ENCODE data around the gene CACNA2D3. TPM values are rescaled to one million over a fixed set of nuclear protein-coding genes. Genes with fewer than 3 reads are reported as not detected.

Gene CACNA2D3
- total and polyA plus RNA-seq, 4 donors = 0.72 to 2.4 (median 1.5) TPM

DNA sequence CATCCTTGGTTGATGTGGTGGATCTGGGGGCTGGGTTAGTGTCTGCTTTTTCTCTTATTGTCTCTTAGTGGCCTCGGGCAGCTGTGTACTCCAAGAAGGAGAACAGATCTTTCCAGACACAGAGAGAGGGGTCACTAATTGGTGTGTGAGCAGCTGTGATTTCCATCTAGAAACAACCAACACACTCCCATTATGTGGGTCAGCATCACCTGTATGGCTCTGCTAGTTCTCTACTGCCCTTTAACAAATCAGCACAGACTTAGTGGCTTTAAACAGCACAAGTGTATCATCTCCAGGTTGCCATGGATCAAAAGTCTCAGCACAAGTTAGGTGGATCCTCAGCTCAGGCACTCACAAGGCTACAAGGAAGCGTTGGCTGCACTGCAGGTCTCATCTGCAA lies 648.7 kb downstream of the CACNA2D3 start:
- Histone ChIP-seq H3K27ac (ENCODE audit: low read depth in 1 of 2, low read length in 2 of 2) (no peak overlapping the region), H3K4me3 (ENCODE audit: low read length in 2 of 2) (no peak overlapping the region), H3K36me3 (ENCODE audit: control insufficient read depth in 1 of 2, insufficient read depth in 2 of 2, low read length in 1 of 2) (no peaks in the 10 kb centered on the region), H3K9me3 (ENCODE audit: control insufficient read depth, low read length) (no peaks in the 10 kb centered on the region), H3K4me1 (ENCODE audit: control insufficient read depth in 1 of 2, insufficient read depth in 2 of 2, low read length in 2 of 2) (no peaks in the 10 kb centered on the region), H3K27me3 (ENCODE audit: control insufficient read depth in 1 of 2, insufficient read depth in 2 of 2, low read length in 1 of 2) (no peaks in the 10 kb centered on the region)
- intact Hi-C loops (cut with DNase I) = no loop called here
- no peak for DNase-seq
- no peak for ATAC-seq (ENCODE audit: low FRiP score)
- 88 to 89% methylated on average over 2 of the region's 2 CpGs for WGBS, 2 donors

GRCh38 chr3:54772051-54772450 lies 649.7 kb downstream of the CACNA2D3 start:
- H3K27me3 ChIP-seq (ENCODE audit: control insufficient read depth in 1 of 2, insufficient read depth in 2 of 2, low read length in 1 of 2) = no peaks in the 10 kb centered on the region
- intact Hi-C loops (cut with DNase I) = no loop called here
- no peaks in the 10 kb centered on the region for H3K4me1 ChIP-seq (ENCODE audit: control insufficient read depth in 1 of 2, insufficient read depth in 2 of 2, low read length in 2 of 2)
- 93 to 95% methylated on average over 2 of the region's 2 CpGs for WGBS, 2 donors
- no peak overlapping the region for H3K27ac ChIP-seq (ENCODE audit: low read depth in 1 of 2, low read length in 2 of 2)
- no peak for DNase-seq
- no peak overlapping the region for H3K4me3 ChIP-seq (ENCODE audit: low read length in 2 of 2)
- ATAC-seq (ENCODE audit: low FRiP score) = no peak
- no peaks in the 10 kb centered on the region for H3K36me3 ChIP-seq (ENCODE audit: control insufficient read depth in 1 of 2, insufficient read depth in 2 of 2, low read length in 1 of 2)
- H3K9me3 ChIP-seq (ENCODE audit: control insufficient read depth, low read length) = no peaks in the 10 kb centered on the region

DNA sequence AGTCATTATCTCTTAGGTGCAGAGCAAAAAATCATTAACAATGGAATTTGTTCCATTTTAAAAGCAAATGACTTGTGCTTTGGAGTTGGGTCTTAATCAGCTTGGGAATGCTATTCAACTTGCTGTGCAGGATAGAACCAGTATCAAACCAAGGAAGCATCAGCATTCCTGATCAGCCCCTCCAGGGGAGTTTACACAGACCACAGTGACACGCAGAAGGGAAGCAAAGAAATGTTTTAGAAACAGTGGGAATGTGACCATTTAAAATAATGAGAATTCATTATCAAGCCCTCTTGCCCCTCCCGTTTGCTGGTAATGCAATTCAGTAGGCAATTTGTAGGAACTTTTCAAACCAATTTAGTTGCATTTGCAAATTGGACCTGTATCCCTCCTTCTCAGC lies 650.4 kb downstream of the CACNA2D3 start:
- DNase-seq (no peak), ATAC-seq (ENCODE audit: low FRiP score) (no peak)
- intact Hi-C loops (cut with DNase I) = no loop called here
- no peaks in the 10 kb centered on the region for H3K9me3 ChIP-seq (ENCODE audit: control insufficient read depth, low read length)
- H3K27ac ChIP-seq (ENCODE audit: low read depth in 1 of 2, low read length in 2 of 2) = no peak overlapping the region
- no peaks in the 10 kb centered on the region for H3K36me3 ChIP-seq (ENCODE audit: control insufficient read depth in 1 of 2, insufficient read depth in 2 of 2, low read length in 1 of 2)
- 90 to 94% methylated on average over 2 of the region's 2 CpGs for WGBS, 2 donors
- H3K4me3 ChIP-seq (ENCODE audit: low read length in 2 of 2) = no peak overlapping the region
- no peaks in the 10 kb centered on the region for H3K27me3 ChIP-seq (ENCODE audit: control insufficient read depth in 1 of 2, insufficient read depth in 2 of 2, low read length in 1 of 2)
- no peaks in the 10 kb centered on the region for H3K4me1 ChIP-seq (ENCODE audit: control insufficient read depth in 1 of 2, insufficient read depth in 2 of 2, low read length in 2 of 2)

- H3K9me3 ChIP-seq (ENCODE audit: control insufficient read depth, low read length) = no peaks in the 10 kb centered on the region
- WGBS, 2 donors = 58 to 63% methylated on average over 4 of the region's 4 CpGs
- intact Hi-C loops (cut with DNase I) = no loop called here
- H3K36me3 ChIP-seq (ENCODE audit: control insufficient read depth in 1 of 2, insufficient read depth in 2 of 2, low read length in 1 of 2) = no peaks in the 10 kb centered on the region
- H3K4me3 ChIP-seq (ENCODE audit: low read length in 2 of 2) = no peak overlapping the region
- ATAC-seq (ENCODE audit: low FRiP score) (no peak), DNase-seq (no peak)
- no peaks in the 10 kb centered on the region for H3K4me1 ChIP-seq (ENCODE audit: control insufficient read depth in 1 of 2, insufficient read depth in 2 of 2, low read length in 2 of 2)
- no peak overlapping the region for H3K27ac ChIP-seq (ENCODE audit: low read depth in 1 of 2, low read length in 2 of 2)
- no peaks in the 10 kb centered on the region for H3K27me3 ChIP-seq (ENCODE audit: control insufficient read depth in 1 of 2, insufficient read depth in 2 of 2, low read length in 1 of 2)
Measured at GRCh38 chr3:54773271-54773670, 650.9 kb downstream of the CACNA2D3 start.

DNA sequence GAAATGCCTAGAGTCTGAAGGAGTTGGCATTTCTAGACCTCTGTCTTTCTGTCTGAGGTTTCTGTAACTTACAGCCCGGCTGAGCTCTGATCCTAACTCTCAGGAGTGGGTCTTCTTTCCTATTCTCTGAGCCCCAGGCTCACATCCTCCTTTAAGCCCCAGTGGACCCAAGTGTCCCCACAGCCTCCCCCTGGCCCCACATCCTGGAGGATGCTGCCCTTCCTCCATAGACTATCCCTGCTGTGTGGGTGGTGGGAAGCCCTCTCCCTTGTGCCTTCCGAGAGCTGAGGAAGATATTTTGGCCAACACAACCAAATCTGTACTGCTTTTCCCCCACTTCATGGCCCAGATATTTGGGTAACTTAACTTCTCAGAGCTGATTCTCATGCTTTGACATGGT lies 654.2 kb downstream of the CACNA2D3 start:
- 94 to 97% methylated on average over 2 of the region's 2 CpGs for WGBS, 2 donors
- intact Hi-C loops (cut with DNase I) = no loop called here
- Histone ChIP-seq H3K4me1 (ENCODE audit: control insufficient read depth in 1 of 2, insufficient read depth in 2 of 2, low read length in 2 of 2) (no peaks in the 10 kb centered on the region), H3K27ac (ENCODE audit: low read depth in 1 of 2, low read length in 2 of 2) (no peak overlapping the region), H3K27me3 (ENCODE audit: control insufficient read depth in 1 of 2, insufficient read depth in 2 of 2, low read length in 1 of 2) (no peaks in the 10 kb centered on the region), H3K36me3 (ENCODE audit: control insufficient read depth in 1 of 2, insufficient read depth in 2 of 2, low read length in 1 of 2) (no peaks in the 10 kb centered on the region), H3K4me3 (ENCODE audit: low read length in 2 of 2) (no peak overlapping the region), H3K9me3 (ENCODE audit: control insufficient read depth, low read length) (no peaks in the 10 kb centered on the region)
- DNase-seq = no peak
- ATAC-seq (ENCODE audit: low FRiP score) = no peak

DNA sequence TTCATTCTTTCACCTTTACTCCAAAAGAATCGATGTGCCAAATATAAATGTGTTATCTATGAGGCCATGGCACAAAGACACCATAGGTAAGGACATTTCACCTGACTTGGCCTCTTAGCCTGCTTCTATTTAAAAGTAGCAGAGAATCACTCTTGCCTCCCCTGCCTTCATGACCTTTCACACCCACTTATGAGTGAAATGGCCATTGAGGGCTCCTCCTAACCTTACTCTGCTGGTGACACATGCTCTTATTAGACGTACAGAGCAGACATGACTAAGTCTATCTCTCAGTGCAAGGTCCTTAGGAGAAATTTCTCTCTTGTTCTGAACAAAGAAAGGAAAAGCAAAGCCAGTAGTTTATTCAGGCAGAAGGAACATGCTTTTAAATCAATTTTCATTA lies 654.8 kb downstream of the CACNA2D3 start:
- DNase-seq (no peak), ATAC-seq (ENCODE audit: low FRiP score) (no peak)
- Histone ChIP-seq H3K4me3 (ENCODE audit: low read length in 2 of 2) (no peak overlapping the region), H3K36me3 (ENCODE audit: control insufficient read depth in 1 of 2, insufficient read depth in 2 of 2, low read length in 1 of 2) (no peaks in the 10 kb centered on the region), H3K27ac (ENCODE audit: low read depth in 1 of 2, low read length in 2 of 2) (no peak overlapping the region), H3K27me3 (ENCODE audit: control insufficient read depth in 1 of 2, insufficient read depth in 2 of 2, low read length in 1 of 2) (no peaks in the 10 kb centered on the region), H3K9me3 (ENCODE audit: control insufficient read depth, low read length) (no peaks in the 10 kb centered on the region), H3K4me1 (ENCODE audit: control insufficient read depth in 1 of 2, insufficient read depth in 2 of 2, low read length in 2 of 2) (no peaks in the 10 kb centered on the region)
- intact Hi-C loops (cut with DNase I) = no loop called here
- WGBS, 2 donors = 88% methylated on average over 2 of the region's 2 CpGs

DNA sequence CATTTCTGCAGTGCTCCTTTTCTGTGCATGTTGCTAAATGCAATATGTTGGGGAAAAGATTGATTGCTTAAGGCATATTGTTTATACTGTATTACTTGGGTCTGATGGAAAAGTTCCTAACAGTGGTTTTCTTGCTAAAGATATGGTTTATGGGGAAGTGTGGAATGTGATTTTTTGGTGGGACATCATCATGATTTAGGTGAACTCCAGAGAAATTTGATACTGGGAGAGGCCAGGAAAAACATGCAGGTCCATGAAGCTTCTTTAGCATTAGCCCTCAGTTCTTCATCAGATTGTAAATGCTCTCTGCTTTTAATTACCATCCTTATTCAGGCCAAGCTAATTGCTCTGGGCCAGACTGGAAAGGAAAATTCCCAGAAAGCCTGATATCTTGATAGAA lies 658.0 kb downstream of the CACNA2D3 start:
- H3K27me3 ChIP-seq (ENCODE audit: control insufficient read depth in 1 of 2, insufficient read depth in 2 of 2, low read length in 1 of 2) = no peaks in the 10 kb centered on the region
- no peaks in the 10 kb centered on the region for H3K9me3 ChIP-seq (ENCODE audit: control insufficient read depth, low read length)
- H3K4me3 ChIP-seq (ENCODE audit: low read length in 2 of 2) = no peak overlapping the region
- intact Hi-C loops (cut with DNase I) = no loop called here
- H3K4me1 ChIP-seq (ENCODE audit: control insufficient read depth in 1 of 2, insufficient read depth in 2 of 2, low read length in 2 of 2) = no peaks in the 10 kb centered on the region
- no peaks in the 10 kb centered on the region for H3K36me3 ChIP-seq (ENCODE audit: control insufficient read depth in 1 of 2, insufficient read depth in 2 of 2, low read length in 1 of 2)
- DNase-seq = no peak
- no peak for ATAC-seq (ENCODE audit: low FRiP score)
- no peak overlapping the region for H3K27ac ChIP-seq (ENCODE audit: low read depth in 1 of 2, low read length in 2 of 2)

DNA sequence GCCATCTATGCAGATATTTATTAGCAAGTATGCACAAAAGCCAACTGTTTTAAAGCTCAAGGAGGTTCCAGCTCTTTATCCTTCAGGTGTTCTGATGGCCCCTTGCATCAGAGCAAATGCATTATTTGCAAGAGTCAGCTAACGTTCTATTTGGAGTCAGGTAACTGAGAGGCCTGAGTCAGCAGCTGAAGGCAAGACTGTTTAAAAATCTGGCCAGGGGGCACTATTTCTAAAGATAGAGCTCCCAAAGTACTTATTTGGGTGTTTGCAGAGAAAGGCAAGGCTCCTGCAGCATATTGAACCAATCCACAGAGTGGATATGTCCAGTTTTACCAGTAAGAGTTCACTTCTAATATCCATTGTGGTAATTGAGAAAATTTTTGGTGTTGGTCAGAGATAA lies 659.4 kb downstream of the CACNA2D3 start:
- ATAC-seq (ENCODE audit: low FRiP score) (no peak), DNase-seq (no peak)
- no peaks in the 10 kb centered on the region for H3K36me3 ChIP-seq (ENCODE audit: control insufficient read depth in 1 of 2, insufficient read depth in 2 of 2, low read length in 1 of 2)
- intact Hi-C loops (cut with DNase I) = no loop called here
- H3K27me3 ChIP-seq (ENCODE audit: control insufficient read depth in 1 of 2, insufficient read depth in 2 of 2, low read length in 1 of 2) = no peaks in the 10 kb centered on the region
- H3K9me3 ChIP-seq (ENCODE audit: control insufficient read depth, low read length) = no peaks in the 10 kb centered on the region
- no peaks in the 10 kb centered on the region for H3K4me1 ChIP-seq (ENCODE audit: control insufficient read depth in 1 of 2, insufficient read depth in 2 of 2, low read length in 2 of 2)
- WGBS, 2 donors = 19 to 25% methylated on average over 1 of the region's 1 CpG
- no peak overlapping the region for H3K27ac ChIP-seq (ENCODE audit: low read depth in 1 of 2, low read length in 2 of 2)
- H3K4me3 ChIP-seq (ENCODE audit: low read length in 2 of 2) = no peak overlapping the region

DNA sequence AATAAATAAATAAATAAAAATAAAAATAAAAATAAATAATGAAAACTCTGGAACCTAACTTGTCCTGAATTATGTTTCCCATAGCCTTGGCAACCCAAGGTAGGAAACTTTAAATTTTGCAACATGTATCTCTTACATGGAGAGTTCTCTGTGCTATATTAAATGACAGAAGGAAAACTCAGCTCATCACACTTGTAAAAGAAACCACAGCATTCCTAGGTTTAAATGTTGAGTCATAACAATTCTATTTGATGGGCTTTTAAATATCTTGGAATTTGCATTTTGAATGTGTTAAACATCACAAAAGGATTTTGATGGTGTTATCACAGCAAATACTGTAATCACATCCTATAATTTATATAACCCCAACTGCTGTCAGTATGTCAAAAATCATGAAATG lies 661.3 kb downstream of the CACNA2D3 start:
- Histone ChIP-seq H3K4me3 (ENCODE audit: low read length in 2 of 2) (no peak overlapping the region), H3K4me1 (ENCODE audit: control insufficient read depth in 1 of 2, insufficient read depth in 2 of 2, low read length in 2 of 2) (no peaks in the 10 kb centered on the region), H3K36me3 (ENCODE audit: control insufficient read depth in 1 of 2, insufficient read depth in 2 of 2, low read length in 1 of 2) (no peaks in the 10 kb centered on the region), H3K27me3 (ENCODE audit: control insufficient read depth in 1 of 2, insufficient read depth in 2 of 2, low read length in 1 of 2) (no peaks in the 10 kb centered on the region), H3K27ac (ENCODE audit: low read depth in 1 of 2, low read length in 2 of 2) (no peak overlapping the region), H3K9me3 (ENCODE audit: control insufficient read depth, low read length) (no peaks in the 10 kb centered on the region)
- intact Hi-C loops (cut with DNase I) = no loop called here
- ATAC-seq (ENCODE audit: low FRiP score) = no peak
- no peak for DNase-seq
